NCI-H2029 (cell line): ENCODE measurements around the gene MGAT5.

Experiments
- DNase-seq: peaks from one replicate; lab custom pipeline; 2025; lab: John Stamatoyannopoulos, UW

The MGAT5 gene

DNA sequence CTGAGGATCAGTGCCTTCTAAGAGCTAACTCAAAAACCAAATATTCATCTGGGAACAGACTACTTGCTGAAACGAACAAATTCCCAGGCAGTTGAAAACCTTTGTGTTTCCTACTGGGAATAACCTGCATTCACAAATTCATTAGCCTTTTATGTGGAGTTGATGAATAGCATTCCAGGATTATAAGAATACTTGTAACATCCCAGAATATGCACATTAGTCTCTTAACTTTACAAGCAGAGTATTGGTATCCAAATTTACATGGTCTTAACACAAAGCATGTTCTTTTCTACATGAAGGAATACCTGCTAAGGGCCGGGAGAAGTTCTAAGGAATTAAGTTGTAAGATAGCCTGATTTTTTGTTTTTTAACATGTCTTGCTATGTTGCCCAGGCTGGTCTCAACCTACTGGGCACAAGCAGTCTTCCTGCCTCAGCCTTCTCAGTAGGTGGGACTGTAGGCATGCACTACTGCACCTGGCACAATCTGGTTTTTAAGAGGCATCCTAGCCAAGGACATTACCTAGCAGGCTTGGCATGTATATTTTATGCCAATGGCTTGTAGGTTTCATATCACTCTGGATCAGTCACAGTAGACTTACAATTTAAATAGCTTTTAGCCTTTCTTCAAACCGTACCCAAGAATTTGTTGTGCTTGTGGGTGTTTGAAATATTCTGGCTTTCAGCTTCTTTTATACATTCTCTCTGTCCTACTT is 50.7 kb downstream of the MGAT5 start:
- no peak for DNase-seq

DNA sequence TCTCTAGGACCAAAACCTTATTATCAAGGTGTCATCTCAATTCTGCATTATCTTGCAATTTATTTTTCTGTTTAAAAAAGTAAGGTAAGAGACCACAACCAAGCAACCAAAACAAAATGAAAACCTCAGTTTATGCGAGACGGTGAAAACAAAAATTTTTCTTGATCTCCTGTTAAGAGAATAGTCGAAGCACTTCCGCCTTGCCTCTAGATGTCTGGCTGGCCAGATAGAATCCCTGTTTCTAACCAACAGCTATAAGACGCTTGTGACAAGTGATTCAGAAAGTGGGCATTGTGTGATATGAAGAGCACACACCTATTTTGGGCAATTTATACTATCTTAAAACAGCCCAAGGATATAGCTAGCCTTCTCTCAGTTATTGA is 51.2 kb downstream of the MGAT5 start:
- DNase-seq, result no peak

GRCh38 chr2:134306521-134306920 is 52.6 kb downstream of the MGAT5 start:
- no peak for DNase-seq

DNA sequence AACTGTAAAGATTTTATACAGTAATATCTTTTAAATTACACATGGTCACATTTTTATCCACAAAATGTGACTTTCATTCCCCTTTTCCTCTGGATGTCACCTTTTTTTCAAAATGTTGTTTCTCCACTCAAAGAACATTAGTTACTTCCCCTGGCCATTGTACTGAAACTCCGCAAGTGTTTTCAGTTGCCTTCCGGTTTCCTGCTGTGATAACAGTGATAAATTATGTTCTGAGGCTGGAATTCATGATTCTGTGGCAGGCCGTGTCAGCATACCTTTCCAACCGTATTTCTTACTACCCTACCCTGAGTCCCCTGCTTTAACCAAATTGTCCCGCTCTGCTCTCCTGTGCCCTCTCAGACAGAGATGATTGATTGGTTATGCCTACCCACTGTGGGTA is 53.5 kb downstream of the MGAT5 start:
- no peak for DNase-seq

- no peak for DNase-seq
These were observed 54.9 kb downstream of the MGAT5 start for GRCh38 chr2:134308474-134309385.

- no peak for DNase-seq
These were observed 56.5 kb downstream of the MGAT5 start for GRCh38 chr2:134310107-134311079.

- DNase-seq, result no peak
These were observed 58.6 kb downstream of the MGAT5 start for GRCh38 chr2:134312482-134312881.

DNA sequence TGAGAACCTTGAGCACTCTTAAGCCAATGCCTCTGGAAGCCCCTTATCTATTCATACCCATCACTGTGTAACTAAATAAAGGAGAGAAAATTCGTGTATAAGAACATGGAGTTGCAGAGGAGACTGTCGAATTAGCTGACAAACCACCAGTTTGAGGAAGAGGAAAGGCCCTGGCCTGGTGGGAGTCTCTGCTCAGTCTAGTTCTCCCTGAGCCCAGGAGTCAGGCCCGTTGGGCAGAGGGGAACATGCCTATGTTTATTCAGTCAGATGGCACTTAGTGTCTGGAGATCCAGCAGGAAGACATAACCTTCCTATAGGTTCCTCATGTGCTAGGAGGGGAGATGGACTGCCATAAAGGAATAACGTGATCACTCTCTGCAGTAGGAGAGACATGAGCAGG is 60.3 kb downstream of the MGAT5 start:
- DNase-seq, result no peak

- DNase-seq, result no peak
These were observed 61.0 kb downstream of the MGAT5 start for GRCh38 chr2:134314681-134315368.

- DNase-seq, result no peak
These were observed 61.6 kb downstream of the MGAT5 start for GRCh38 chr2:134315471-134315870.

DNA sequence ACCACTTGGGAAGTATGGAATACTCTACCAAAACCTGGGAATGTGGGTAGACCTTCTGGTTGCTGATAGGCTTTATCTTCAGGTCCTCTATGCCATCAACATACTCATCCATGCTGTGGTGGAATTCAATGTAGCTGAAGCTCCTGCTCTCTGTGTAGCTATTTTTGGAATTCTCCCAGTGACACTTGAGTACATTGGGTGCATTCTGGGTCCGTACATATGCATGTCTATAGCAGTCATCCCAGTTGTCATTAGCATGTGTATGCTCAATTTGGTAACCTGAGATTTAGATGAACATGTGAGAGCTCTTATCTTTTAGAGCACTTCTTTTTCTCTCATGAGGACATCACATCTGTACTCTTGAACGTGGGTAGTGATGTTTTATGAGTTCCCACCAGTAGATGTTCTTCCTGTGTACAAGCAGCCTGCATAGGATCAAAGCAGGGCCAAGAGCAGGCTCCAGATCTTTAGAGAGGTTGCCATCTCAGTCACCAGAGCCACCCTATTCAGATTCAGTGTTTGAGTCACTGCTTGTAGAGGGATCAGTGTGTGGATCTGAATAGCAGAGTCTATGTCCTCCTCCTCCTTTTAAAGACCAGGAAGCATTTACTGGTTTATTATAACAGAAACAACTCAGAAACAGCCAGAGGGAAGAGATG is 65.9 kb downstream of the MGAT5 start:
- DNase-seq, result peak; percentile 61

GRCh38 chr2:134320930-134321329 is 67.1 kb downstream of the MGAT5 start:
- DNase-seq, result no peak

GRCh38 chr2:134323777-134324176 is 69.9 kb downstream of the MGAT5 start:
- DNase-seq, result no peak

DNA sequence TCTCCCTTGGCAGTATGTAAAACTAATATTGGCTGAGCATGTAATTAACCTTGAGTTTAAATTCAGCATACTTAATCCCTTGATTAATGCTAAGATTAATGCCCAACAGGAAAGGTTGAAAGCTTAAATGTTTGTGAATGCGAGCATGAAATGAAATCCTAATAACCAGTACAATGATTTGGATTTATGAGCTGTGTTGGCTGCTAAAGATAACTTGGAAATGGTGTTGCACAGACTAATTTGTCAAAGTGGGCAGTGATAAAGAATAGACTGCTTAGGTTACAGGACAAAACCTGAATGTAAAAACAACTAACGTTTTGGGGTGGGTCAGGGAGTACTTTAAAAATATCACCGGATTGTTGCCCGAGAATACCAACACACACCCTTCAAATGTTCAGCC is 70.6 kb downstream of the MGAT5 start:
- no peak for DNase-seq

- no peak for DNase-seq
These were observed 71.1 kb downstream of the MGAT5 start for GRCh38 chr2:134324947-134325346.

DNA sequence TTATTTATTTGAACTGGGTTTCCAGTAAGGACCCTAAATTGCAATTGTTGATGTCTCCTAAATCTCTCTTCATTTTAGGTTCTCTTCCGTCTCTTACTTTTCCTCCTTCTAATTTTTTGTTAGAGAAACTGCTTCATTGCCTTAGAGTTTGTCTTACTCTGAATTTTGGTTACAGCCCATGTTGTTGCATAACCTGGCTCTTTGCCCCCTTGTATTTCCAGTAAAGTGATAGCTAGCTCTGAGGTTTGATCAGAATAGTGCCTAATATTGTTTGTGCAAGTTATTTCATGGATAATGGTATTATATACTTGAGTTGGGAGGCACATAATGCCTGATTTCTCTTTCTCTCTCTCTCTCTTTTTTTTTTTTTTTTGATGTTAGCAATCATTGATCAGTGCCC is 71.8 kb downstream of the MGAT5 start:
- DNase-seq, result no peak

GRCh38 chr2:134327367-134327766 is 73.5 kb downstream of the MGAT5 start:
- DNase-seq, result no peak

- DNase-seq, result no peak
These were observed 77.2 kb downstream of the MGAT5 start for GRCh38 chr2:134331081-134331480.

GRCh38 chr2:134333646-134334189 is 79.8 kb downstream of the MGAT5 start:
- no peak for DNase-seq

DNA sequence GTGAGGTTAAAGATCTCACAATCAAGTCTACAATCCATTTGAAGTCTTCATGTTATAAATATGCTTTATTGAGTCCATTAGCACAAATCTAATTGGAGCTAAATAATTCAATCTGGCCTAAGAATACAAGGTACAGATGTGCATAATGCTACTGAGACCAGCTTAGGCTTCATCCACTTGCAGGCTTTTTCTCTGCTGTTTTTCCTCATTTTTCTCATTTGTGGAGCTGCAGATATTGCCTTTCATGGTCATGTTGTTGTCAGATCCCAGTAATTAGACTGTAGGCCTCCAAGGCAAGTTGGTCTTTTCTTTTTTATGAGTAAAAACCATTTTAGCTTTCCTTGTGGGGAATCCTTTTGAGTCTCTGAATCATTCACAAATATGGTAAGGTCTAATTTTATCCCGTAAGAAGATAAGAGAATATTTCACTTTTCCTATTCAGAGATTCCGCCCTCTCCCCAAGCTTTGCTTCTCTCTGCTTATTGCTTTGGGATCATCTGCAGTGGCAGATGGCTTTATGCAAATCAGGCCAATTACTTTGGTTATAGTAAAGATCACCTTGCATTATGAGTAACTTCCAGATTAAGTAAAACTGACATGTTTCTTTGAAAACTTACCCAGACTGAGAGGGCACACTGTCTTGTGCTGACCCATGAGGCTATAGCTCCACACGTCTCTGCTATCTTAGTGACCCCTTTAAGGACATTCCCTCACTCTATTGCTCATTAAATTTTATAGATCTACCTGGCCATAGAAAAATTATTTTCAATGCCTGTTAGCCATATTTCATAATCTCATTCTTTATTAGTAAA is 80.9 kb downstream of the MGAT5 start:
- no peak for DNase-seq
